Measurements from ENCODE around the gene IFITM1. TPM values are rescaled to one million over a fixed set of nuclear protein-coding genes. Genes with fewer than 3 reads are reported as not detected.

The IFITM1 gene
- total and polyA plus RNA-seq, 2 of the 13 experiments (the other 11 are each of a cell fraction or from before 2014, with no cell fraction given), result 0.38 to 11.1 TPM

DNA sequence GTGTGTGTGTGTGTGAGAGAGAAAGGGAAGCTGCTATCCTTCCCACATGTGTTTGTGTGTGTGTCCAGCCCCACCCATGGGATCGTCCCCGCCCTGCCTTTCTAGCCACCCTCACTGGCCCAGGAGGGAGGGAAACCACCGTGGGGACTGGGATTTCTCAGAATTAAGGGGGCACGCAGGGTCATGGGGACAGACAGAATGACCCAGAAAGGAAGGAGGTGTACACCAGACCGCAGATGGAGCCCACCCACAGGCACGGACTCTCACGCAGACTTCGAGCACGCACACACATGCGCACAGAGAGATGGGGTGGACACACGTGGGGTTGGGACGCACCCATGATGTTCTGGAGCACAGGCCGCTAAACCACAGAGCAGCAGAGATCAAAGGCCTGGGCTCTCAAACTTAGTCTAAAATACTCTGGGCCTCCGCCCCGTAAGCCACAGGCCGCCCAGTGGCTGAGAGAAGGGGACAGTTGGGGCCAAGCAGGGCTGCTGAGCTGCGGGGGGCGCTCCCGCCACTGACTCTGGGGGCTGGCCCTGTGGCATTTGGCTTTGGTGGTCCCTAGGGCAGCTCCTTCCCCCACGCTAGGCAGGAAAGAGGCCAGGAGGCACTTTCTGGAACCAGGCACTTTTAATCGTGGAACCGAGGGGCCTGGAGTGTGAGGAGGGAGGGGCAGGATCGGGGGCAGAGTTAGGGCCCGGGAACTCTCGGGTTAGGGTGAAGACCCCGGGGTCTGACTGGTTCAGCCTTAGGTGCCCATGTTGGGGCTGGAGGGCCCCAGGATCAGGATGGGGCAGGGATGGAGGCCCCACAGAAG, 16.0 kb upstream of the IFITM1 start (continued):
- no peak for TF ChIP-seq EEA1 (CRISPR knock-in tag; IDR thresholded peaks at IDR 0.05; ENCODE audit: borderline replicate concordance)
- no peak for TF ChIP-seq RAD51 (IDR thresholded peaks at IDR 0.05; ENCODE audit: borderline replicate concordance)
- TF ChIP-seq ASH2L (IDR thresholded peaks at IDR 0.05; ENCODE audit: insufficient read length, low read depth, low read length), result no peak
- TF ChIP-seq HDAC6 (IDR thresholded peaks at IDR 0.05; ENCODE audit: low read depth, low read length), result no peak
- no peak for TF ChIP-seq ZNF740 (CRISPR knock-in tag; IDR thresholded peaks at IDR 0.05)
- no peak for TF ChIP-seq ZNF720 (CRISPR knock-in tag; IDR thresholded peaks at IDR 0.05)
- TF ChIP-seq POLR2G (IDR thresholded peaks at IDR 0.05; ENCODE audit: low read depth, low read length), result peak; percentile 29
- TF ChIP-seq ZBTB8A (CRISPR knock-in tag; IDR thresholded peaks at IDR 0.05; ENCODE audit: borderline replicate concordance, low read depth), result no peak
- no peak for TF ChIP-seq PAWR (CRISPR knock-in tag; IDR thresholded peaks at IDR 0.05; ENCODE audit: borderline replicate concordance)
- peak; percentile 25; the same call in 1 of the 2 replicates for TF ChIP-seq KDM5B (CRISPR knock-in tag; IDR thresholded peaks at IDR 0.05; ENCODE audit: borderline replicate concordance)
- TF ChIP-seq, protein P1, sequence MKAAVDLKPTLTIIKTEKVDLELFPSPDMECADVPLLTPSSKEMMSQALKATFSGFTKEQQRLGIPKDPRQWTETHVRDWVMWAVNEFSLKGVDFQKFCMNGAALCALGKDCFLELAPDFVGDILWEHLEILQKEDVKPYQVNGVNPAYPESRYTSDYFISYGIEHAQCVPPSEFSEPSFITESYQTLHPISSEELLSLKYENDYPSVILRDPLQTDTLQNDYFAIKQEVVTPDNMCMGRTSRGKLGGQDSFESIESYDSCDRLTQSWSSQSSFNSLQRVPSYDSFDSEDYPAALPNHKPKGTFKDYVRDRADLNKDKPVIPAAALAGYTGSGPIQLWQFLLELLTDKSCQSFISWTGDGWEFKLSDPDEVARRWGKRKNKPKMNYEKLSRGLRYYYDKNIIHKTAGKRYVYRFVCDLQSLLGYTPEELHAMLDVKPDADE (CRISPR knock-in tag; IDR thresholded peaks at IDR 0.05), result no peak
- TF ChIP-seq ZNF446 (CRISPR knock-in tag; IDR thresholded peaks at IDR 0.05), result no peak
- TF ChIP-seq IRF1 (CRISPR knock-in tag; IDR thresholded peaks at IDR 0.05; ENCODE audit: low read depth), result no peak
- no peak for TF ChIP-seq STAG1 (CRISPR knock-in tag; IDR thresholded peaks at IDR 0.05)
- TF ChIP-seq NR2C2 (CRISPR knock-in tag; IDR thresholded peaks at IDR 0.05; ENCODE audit: borderline replicate concordance), result no peak
- TF ChIP-seq ZFY (CRISPR knock-in tag; IDR thresholded peaks at IDR 0.05), result peak; percentile 32; the same call in 1 of the 2 replicates
- no peak for TF ChIP-seq TEAD3 (CRISPR knock-in tag; optimal IDR thresholded peaks at IDR 0.05; ENCODE audit: borderline replicate concordance)
- TF ChIP-seq SIX4 (CRISPR knock-in tag; IDR thresholded peaks at IDR 0.05), result no peak
- TF ChIP-seq, protein P2, sequence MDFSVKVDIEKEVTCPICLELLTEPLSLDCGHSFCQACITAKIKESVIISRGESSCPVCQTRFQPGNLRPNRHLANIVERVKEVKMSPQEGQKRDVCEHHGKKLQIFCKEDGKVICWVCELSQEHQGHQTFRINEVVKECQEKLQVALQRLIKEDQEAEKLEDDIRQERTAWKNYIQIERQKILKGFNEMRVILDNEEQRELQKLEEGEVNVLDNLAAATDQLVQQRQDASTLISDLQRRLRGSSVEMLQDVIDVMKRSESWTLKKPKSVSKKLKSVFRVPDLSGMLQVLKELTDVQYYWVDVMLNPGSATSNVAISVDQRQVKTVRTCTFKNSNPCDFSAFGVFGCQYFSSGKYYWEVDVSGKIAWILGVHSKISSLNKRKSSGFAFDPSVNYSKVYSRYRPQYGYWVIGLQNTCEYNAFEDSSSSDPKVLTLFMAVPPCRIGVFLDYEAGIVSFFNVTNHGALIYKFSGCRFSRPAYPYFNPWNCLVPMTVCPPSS (IDR thresholded peaks at IDR 0.05), result no peak
- TF ChIP-seq RBM39 (IDR thresholded peaks at IDR 0.05; ENCODE audit: low read depth, low read length, poor library complexity, severe bottlenecking), result no peak
- TF ChIP-seq AKAP8 (CRISPR knock-in tag; IDR thresholded peaks at IDR 0.05), result peak; percentile 8; the same call in 1 of the 2 replicates
- no peak for TF ChIP-seq KDM5A (IDR thresholded peaks at IDR 0.05; ENCODE audit: borderline replicate concordance, low read length)
- TF ChIP-seq, protein P3, sequence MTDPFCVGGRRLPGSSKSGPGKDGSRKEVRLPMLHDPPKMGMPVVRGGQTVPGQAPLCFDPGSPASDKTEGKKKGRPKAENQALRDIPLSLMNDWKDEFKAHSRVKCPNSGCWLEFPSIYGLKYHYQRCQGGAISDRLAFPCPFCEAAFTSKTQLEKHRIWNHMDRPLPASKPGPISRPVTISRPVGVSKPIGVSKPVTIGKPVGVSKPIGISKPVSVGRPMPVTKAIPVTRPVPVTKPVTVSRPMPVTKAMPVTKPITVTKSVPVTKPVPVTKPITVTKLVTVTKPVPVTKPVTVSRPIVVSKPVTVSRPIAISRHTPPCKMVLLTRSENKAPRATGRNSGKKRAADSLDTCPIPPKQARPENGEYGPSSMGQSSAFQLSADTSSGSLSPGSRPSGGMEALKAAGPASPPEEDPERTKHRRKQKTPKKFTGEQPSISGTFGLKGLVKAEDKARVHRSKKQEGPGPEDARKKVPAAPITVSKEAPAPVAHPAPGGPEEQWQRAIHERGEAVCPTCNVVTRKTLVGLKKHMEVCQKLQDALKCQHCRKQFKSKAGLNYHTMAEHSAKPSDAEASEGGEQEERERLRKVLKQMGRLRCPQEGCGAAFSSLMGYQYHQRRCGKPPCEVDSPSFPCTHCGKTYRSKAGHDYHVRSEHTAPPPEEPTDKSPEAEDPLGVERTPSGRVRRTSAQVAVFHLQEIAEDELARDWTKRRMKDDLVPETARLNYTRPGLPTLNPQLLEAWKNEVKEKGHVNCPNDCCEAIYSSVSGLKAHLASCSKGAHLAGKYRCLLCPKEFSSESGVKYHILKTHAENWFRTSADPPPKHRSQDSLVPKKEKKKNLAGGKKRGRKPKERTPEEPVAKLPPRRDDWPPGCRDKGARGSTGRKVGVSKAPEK (CRISPR knock-in tag; IDR thresholded peaks at IDR 0.05; ENCODE audit: borderline replicate concordance), result no peak
- TF ChIP-seq RFX5 (IDR thresholded peaks at IDR 0.05; ENCODE audit: low read depth, low read length), result no peak
